Tongue (tissue), 2 donors: ENCODE measurements around the gene CADM1. TPM values are rescaled to one million over a fixed set of nuclear protein-coding genes. Genes with fewer than 3 reads are reported as not detected.

Source experiments
- DNase-seq: peaks from one replicate; pipeline ENCODE4 v3.0.0-alpha.2; 2015
- total RNA-seq: library from RNA; depleted of rRNA; stranded (reverse); fragments of >200 nt; gene quantifications from one replicate; pipeline ENCODE4 v1.2.3, GENCODE V29; 2014

The CADM1 gene
- total RNA-seq, 1 donor from 2014 or later, result 53.1 TPM

GRCh38 chr11:115276191-115276590 is 228.0 kb downstream of the CADM1 start:
- DNase-seq, result no peak

GRCh38 chr11:115275045-115275444 is 229.2 kb downstream of the CADM1 start:
- no peak for DNase-seq

GRCh38 chr11:115272925-115273324 is 231.3 kb downstream of the CADM1 start:
- no peak for DNase-seq

- DNase-seq, result no peak
These were observed 232.6 kb downstream of the CADM1 start for GRCh38 chr11:115271643-115272042.

GRCh38 chr11:115269191-115269950 is 234.8 kb downstream of the CADM1 start:
- no peak for DNase-seq

- no peak for DNase-seq
These were observed 236.3 kb downstream of the CADM1 start for GRCh38 chr11:115267871-115268270.

GRCh38 chr11:115267238-115267781 is 236.9 kb downstream of the CADM1 start:
- no peak for DNase-seq

- no peak for DNase-seq
These were observed 238.1 kb downstream of the CADM1 start for GRCh38 chr11:115266066-115266639.

- peak; percentile 59 for DNase-seq
These were observed 240.2 kb downstream of the CADM1 start for GRCh38 chr11:115263799-115264656.

- DNase-seq, result no peak
These were observed 246.0 kb downstream of the CADM1 start for GRCh38 chr11:115258216-115258615.

GRCh38 chr11:115257678-115258077 is 246.5 kb downstream of the CADM1 start:
- DNase-seq, result no peak

GRCh38 chr11:115257270-115257669 is 246.9 kb downstream of the CADM1 start:
- no peak for DNase-seq

GRCh38 chr11:115256397-115257197 is 247.6 kb downstream of the CADM1 start:
- no peak for DNase-seq

- DNase-seq, result no peak
These were observed 249.0 kb downstream of the CADM1 start for GRCh38 chr11:115255006-115255762.

GRCh38 chr11:115251126-115251525 is 253.1 kb downstream of the CADM1 start:
- DNase-seq, result no peak

GRCh38 chr11:115249061-115249578 is 255.1 kb downstream of the CADM1 start:
- no peak for DNase-seq

- no peak for DNase-seq
These were observed 256.3 kb downstream of the CADM1 start for GRCh38 chr11:115247953-115248352.

GRCh38 chr11:115247361-115247760 is 256.9 kb downstream of the CADM1 start:
- no peak for DNase-seq

- DNase-seq, result no peak
These were observed 259.5 kb downstream of the CADM1 start for GRCh38 chr11:115244758-115245157.

GRCh38 chr11:115244296-115244695 is 259.9 kb downstream of the CADM1 start:
- no peak for DNase-seq

GRCh38 chr11:115242982-115243381 is 261.2 kb downstream of the CADM1 start:
- no peak for DNase-seq
